Measurements from ENCODE around the gene KLHL35. TPM values are rescaled to one million over a fixed set of nuclear protein-coding genes. Genes with fewer than 3 reads are reported as not detected.

The KLHL35 gene
- total RNA-seq, 4 donors from 2014 or later: 0.27 to 0.32 TPM; not detected in 2

GRCh38 chr11:75425422-75425821 lies 7.6 kb downstream of the KLHL35 start:
- no peaks in the 10 kb centered on the region for H3K9me3 ChIP-seq
- WGBS, 2 donors (ENCODE audit: low coverage in 1 of 2): 72 to 92% methylated on average over 2 to 29 of the region's 29 CpGs
- peaks cover 12% of the 10 kb centered on the region for H3K27me3 ChIP-seq
- intact Hi-C loops (cut with DNase I; ENCODE audit: low total_unique reads) (loop anchor here (10.0 kb wide), 1 partner anchor 439 kb away; no protein-coding TSS in a partner anchor), in situ Hi-C loops (cut with MboI; ENCODE audit: low pct_ligation_motif_present in 1 of 4, low pct_unique_long_range_greater_than_20kb in 1 of 4, low sequenced_read_pairs in 3 of 4) (loop anchor here in 1 of 4 donors (25.0 kb wide), 1 partner anchor 112 kb away; the partner anchor contains the start of gene GDPD5)
- H3K4me3 ChIP-seq: no peak overlapping the region
- no peaks in the 10 kb centered on the region for H3K36me3 ChIP-seq
- peaks cover 1 to 35% (median 19%) of the 10 kb centered on the region in 4 donors for H3K4me1 ChIP-seq
- DNase-seq: no peak
- no peak for TF ChIP-seq EP300 (IDR thresholded peaks at IDR 0.05; ENCODE audit: low read depth)
- TF ChIP-seq, protein P1, sequence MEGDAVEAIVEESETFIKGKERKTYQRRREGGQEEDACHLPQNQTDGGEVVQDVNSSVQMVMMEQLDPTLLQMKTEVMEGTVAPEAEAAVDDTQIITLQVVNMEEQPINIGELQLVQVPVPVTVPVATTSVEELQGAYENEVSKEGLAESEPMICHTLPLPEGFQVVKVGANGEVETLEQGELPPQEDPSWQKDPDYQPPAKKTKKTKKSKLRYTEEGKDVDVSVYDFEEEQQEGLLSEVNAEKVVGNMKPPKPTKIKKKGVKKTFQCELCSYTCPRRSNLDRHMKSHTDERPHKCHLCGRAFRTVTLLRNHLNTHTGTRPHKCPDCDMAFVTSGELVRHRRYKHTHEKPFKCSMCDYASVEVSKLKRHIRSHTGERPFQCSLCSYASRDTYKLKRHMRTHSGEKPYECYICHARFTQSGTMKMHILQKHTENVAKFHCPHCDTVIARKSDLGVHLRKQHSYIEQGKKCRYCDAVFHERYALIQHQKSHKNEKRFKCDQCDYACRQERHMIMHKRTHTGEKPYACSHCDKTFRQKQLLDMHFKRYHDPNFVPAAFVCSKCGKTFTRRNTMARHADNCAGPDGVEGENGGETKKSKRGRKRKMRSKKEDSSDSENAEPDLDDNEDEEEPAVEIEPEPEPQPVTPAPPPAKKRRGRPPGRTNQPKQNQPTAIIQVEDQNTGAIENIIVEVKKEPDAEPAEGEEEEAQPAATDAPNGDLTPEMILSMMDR (IDR thresholded peaks at IDR 0.05): peak in 2 of 5 experiments; percentile 9 to 12
- H3K27ac ChIP-seq: no peak overlapping the region

DNA sequence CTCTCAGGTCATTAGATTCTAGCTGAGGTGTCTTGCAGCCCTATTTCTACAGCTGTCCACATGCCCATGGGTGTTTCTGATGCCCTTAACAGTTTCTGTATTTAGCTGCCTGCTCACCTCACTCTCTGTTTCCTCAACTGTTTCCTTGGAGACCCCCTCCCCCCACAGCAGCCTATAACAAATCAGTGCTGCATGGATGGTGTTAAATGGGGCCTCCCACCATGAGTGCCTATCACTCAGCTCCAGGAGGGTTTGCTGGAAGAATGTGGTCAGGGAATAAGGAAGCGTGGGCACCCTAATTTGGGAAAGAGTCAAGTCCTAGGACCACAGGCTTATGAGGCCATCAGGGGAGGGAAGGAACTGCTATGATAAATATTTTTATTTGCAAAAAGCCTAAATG lies 8.6 kb downstream of the KLHL35 start:
- H3K27ac ChIP-seq: no peak overlapping the region
- intact Hi-C loops (cut with DNase I; ENCODE audit: low total_unique reads): loop anchor here (10.0 kb wide), 1 partner anchor 440 kb away; no protein-coding TSS in a partner anchor
- H3K27me3 ChIP-seq: peaks cover 4% of the 10 kb centered on the region
- no peaks in the 10 kb centered on the region for H3K36me3 ChIP-seq
- H3K4me3 ChIP-seq: no peak overlapping the region
- WGBS, 2 donors (ENCODE audit: low coverage in 1 of 2): 93% methylated on average over 1 of the region's 1 CpG; no CpG with 5 or more reads in 1 of the 2 donors
- H3K9me3 ChIP-seq: no peaks in the 10 kb centered on the region
- in situ Hi-C loops (cut with MboI; ENCODE audit: low pct_ligation_motif_present in 1 of 4, low pct_unique_long_range_greater_than_20kb in 1 of 4, low sequenced_read_pairs in 3 of 4): no loop called here
- DNase-seq: no peak
- TF ChIP-seq POLR2AphosphoS5 (IDR thresholded peaks at IDR 0.05): no peak
- peaks cover 0 to 35% (median 14%) of the 10 kb centered on the region in 4 donors for H3K4me1 ChIP-seq

DNA sequence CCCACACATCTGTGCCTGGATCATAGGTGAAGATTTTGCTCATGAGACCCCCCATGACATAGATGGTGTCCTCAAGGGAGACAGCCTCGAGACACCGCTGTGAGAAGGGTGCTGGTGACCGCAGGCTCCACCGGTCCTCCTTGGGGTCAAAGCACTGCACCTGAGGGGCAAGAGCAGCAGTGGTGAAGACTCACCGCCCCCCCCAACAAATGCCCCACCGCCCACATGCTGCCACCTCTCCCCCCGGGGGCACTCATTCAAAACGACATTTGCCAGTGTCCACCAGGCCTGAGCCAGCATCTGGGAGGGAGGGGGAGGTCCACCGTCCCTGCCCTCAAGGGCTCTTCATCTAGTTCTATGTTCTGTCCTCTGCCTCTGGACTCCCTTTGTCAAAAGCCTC lies 9.3 kb downstream of the KLHL35 start:
- H3K36me3 ChIP-seq: no peaks in the 10 kb centered on the region
- no peak overlapping the region for H3K27ac ChIP-seq
- intact Hi-C loops (cut with DNase I; ENCODE audit: low total_unique reads) (loop anchor here (10.0 kb wide), 1 partner anchor 441 kb away; no protein-coding TSS in a partner anchor), in situ Hi-C loops (cut with MboI; ENCODE audit: low pct_ligation_motif_present in 1 of 4, low pct_unique_long_range_greater_than_20kb in 1 of 4, low sequenced_read_pairs in 3 of 4) (no loop called here)
- no peaks in the 10 kb centered on the region for H3K9me3 ChIP-seq
- 80% methylated on average over 1 to 9 of the region's 9 CpGs for WGBS, 2 donors (ENCODE audit: low coverage in 1 of 2)
- H3K4me1 ChIP-seq: peaks cover 0 to 37% (median 14%) of the 10 kb centered on the region in 4 donors
- H3K4me3 ChIP-seq: no peak overlapping the region
- TF ChIP-seq EP300 (IDR thresholded peaks at IDR 0.05; ENCODE audit: low read depth) (no peak), POLR2AphosphoS5 (IDR thresholded peaks at IDR 0.05) (no peak), POLR2A (IDR thresholded peaks at IDR 0.05) (no peak)
- TF ChIP-seq, protein P1 (IDR thresholded peaks at IDR 0.05): no peak
- H3K27me3 ChIP-seq: no peaks in the 10 kb centered on the region
- DNase-seq: no peak

DNA sequence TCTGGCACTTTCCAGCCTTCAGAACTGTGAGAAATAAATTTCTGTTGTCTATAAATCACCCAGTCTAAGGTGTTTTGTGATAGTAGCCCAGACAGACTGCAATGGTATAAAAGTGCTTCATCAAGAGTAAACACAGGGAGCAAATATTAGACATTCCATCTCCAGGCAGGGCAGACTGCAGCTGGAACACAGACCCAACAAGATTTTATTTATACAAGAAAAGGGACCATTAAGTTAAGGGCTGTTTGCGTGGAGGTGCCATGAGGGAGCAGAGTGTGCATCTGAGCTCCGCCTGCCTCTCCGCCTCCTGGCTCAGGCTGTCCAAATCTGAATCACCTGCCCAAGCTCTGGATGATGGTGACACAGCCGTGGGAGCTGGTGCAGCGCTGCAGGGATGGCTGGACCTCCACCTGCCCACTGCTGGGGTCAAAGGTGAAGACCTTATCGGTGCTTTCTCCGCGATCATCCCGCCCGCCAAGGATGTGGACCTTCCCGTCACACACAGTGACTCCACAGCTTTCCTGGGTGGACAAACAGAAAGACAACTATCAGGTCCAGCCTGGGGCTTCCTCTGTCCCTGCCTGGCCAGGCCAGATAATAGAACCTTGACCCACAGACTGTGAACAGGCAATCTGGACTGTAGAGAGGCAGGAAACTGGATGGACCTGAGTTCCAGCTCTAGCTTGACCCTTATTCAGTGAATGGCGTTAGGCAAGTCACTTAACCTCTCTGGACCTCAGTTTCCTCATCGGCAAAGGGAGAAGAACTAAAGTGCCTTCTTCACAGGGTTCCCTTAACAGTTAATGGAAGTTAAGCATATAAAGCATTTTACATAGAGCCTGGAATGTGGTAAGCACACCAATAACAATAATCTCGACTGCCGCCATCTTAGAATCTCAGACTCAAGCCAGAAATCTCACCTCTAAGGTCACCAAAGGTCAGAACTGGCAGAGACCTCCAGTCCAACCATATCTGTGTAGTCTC lies 10.5 kb downstream of the KLHL35 start:
- in situ Hi-C loops (cut with MboI; ENCODE audit: low pct_ligation_motif_present in 1 of 4, low pct_unique_long_range_greater_than_20kb in 1 of 4, low sequenced_read_pairs in 3 of 4) (no loop called here), intact Hi-C loops (cut with DNase I; ENCODE audit: low total_unique reads) (loop anchor here (10.0 kb wide), 1 partner anchor 442 kb away; no protein-coding TSS in a partner anchor)
- DNase-seq: peak; percentile 34
- Histone ChIP-seq H3K4me3 (no peak overlapping the region), H3K4me1 (peaks cover 0 to 35% (median 13%) of the 10 kb centered on the region in 4 donors), H3K9me3 (no peaks in the 10 kb centered on the region), H3K36me3 (no peaks in the 10 kb centered on the region), H3K27ac (peak overlapping the region; percentile 10 to 39 (median 18)), H3K27me3 (no peaks in the 10 kb centered on the region)
- TF ChIP-seq POLR2A (IDR thresholded peaks at IDR 0.05) (no peak), EP300 (IDR thresholded peaks at IDR 0.05; ENCODE audit: low read depth) (no peak), POLR2AphosphoS5 (IDR thresholded peaks at IDR 0.05) (no peak)
- TF ChIP-seq, protein P1 (IDR thresholded peaks at IDR 0.05): no peak
- WGBS, 2 donors (ENCODE audit: low coverage in 1 of 2): 57% methylated on average over 9 of the region's 15 CpGs; no CpG with 5 or more reads in 1 of the 2 donors
